OCI-LY3 (cell line): ENCODE measurements around the gene ARHGEF39.

Source experiments
- EZH2phosphoT487 ChIP-seq: fragments of 200-600 bp; shearing (Covaris generic); IDR thresholded peaks from 2 replicates; pipeline ENCODE4 v1.6.1; 2018; ENCODE audit warnings: antibody characterized with exemption, mixed run types, low read depth
- TF ChIP-seq, protein P1 (sequence below): fragments of 200-600, 300-600 bp; sonication (generic); IDR thresholded peaks from 2 replicates; pipeline ENCODE4 v1.5.1; 2014; ENCODE audit warnings: antibody characterized with exemption, low read length, low read depth

DNA sequence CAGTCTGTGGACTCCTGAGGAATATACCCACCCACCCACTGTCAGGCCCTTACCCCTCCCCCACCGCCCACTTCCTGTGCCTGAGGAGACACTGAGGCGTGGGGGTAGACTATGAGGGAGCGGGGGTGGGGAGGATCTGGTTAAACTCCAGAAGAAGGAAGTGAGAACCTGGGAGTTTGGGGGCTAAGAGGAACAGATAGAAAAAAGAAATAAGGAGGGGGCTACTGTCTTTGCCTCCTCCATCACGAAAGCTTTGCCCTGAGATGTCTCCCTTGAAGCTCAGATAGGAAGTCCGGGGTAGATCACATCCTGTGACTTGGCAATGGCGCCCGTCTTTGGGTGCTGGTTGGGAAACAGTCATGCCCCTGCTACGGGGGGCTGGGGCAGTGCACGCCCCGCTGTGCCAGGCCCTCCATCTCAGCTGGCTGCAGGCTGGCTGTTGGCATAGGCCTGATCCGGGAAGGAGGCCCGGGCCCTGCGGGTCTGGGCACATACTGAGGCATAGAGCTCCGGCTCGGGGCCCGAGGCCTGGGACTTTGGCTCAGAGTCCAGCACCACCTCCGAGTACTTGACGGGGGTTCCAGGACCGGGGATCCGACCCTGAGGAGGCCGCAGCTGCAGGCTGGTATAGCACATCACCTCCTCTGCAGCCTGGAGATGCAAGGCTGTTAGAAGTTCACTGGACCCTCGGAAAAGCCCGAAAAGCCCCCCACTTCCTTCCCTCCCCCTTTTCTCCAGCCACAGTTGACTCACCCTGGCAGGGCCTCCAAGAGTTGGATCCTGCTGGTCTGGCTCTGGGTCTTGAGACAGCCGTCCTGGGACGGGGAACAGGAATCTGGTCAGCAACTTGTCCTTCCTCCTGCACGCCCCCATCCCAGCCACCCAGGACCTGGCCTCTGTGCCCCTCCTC, 15.3 kb downstream of the ARHGEF39 start:
- TF ChIP-seq, protein P1, sequence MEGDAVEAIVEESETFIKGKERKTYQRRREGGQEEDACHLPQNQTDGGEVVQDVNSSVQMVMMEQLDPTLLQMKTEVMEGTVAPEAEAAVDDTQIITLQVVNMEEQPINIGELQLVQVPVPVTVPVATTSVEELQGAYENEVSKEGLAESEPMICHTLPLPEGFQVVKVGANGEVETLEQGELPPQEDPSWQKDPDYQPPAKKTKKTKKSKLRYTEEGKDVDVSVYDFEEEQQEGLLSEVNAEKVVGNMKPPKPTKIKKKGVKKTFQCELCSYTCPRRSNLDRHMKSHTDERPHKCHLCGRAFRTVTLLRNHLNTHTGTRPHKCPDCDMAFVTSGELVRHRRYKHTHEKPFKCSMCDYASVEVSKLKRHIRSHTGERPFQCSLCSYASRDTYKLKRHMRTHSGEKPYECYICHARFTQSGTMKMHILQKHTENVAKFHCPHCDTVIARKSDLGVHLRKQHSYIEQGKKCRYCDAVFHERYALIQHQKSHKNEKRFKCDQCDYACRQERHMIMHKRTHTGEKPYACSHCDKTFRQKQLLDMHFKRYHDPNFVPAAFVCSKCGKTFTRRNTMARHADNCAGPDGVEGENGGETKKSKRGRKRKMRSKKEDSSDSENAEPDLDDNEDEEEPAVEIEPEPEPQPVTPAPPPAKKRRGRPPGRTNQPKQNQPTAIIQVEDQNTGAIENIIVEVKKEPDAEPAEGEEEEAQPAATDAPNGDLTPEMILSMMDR, result no peak
- no peak for TF ChIP-seq EZH2phosphoT487
